PC-9 (cell line): ENCODE results near the gene ZNF354C. TPM values are rescaled to one million over a fixed set of nuclear protein-coding genes. Genes with fewer than 3 reads are reported as not detected.
"Not testable (repeated sequence)": the region's sequence is repeated elsewhere in the genome, so short reads cannot be mapped to it uniquely, and the experiment has no call there.

ENCODE experiments used
- BruUV-seq: library from RNA; stranded (reverse); fragments of 400-500 nt; replicated peaks from 2 replicates; lab custom pipeline; 2021; lab: Mats Ljungman, UMichigan
- CTCF ChIA-PET: fragments of 300-600 bp; sonication (Branson Sonifier 250); formaldehyde crosslinking; loops from one replicate; lab custom pipeline; 2022; ENCODE audit warnings: antibody characterized with exemption; lab: Charles Lee
- POLR2A ChIA-PET: fragments of 300-600 bp; sonication (Branson Sonifier 250); formaldehyde crosslinking; loops from one replicate; lab custom pipeline; 2022; ENCODE audit warnings: antibody characterized with exemption; ENCODE audit not compliant: unreplicated experiment; lab: Charles Lee
- DNase-seq, 2 experiments: peaks; one replicate each; pipeline versions ENCODE4 v3.0.0 to v3.0.0-alpha.2; 2015 to 2022; ENCODE audit warnings: mixed read lengths in 1 of 2
- H2AFZ ChIP-seq: fragments of 200-600 bp; sonication (generic); 2 replicates; pipeline ENCODE4 v1.8.1; 2017; ENCODE audit warnings: antibody characterized with exemption
- H3F3A ChIP-seq: fragments of 200-600 bp; sonication (generic); 2 replicates; pipeline ENCODE4 v1.8.1; 2017; ENCODE audit warnings: antibody characterized with exemption, mild to moderate bottlenecking, low read depth; ENCODE audit not compliant: insufficient read depth
- H3K27ac ChIP-seq: fragments of 200-600 bp; sonication (generic); 2 replicates; pipeline ENCODE4 v1.6.1; 2016; ENCODE audit warnings: mixed run types
- H3K27me3 ChIP-seq: fragments of 200-600 bp; sonication (generic); 2 replicates; pipeline ENCODE4 v1.6.1; 2016; ENCODE audit warnings: low read depth, mixed run types; ENCODE audit not compliant: insufficient read depth
- H3K36me3 ChIP-seq: fragments of 200-600 bp; sonication (generic); 2 replicates; pipeline ENCODE4 v1.6.1; 2016; ENCODE audit warnings: low read depth, mixed run types
- H3K4me1 ChIP-seq: fragments of 200-600 bp; sonication (generic); replicated peaks from 2 replicates; pipeline ENCODE4 v1.6.1; 2016; ENCODE audit warnings: mixed run types; ENCODE audit not compliant: insufficient read depth
- H3K4me2 ChIP-seq: fragments of 200-600 bp; sonication (generic); 2 replicates; pipeline ENCODE4 v1.6.1; 2017; ENCODE audit warnings: mixed run types
- H3K4me3 ChIP-seq: fragments of 200-600 bp; sonication (generic); 2 replicates; pipeline ENCODE4 v1.6.1; 2016; ENCODE audit warnings: mixed run types
- H3K79me2 ChIP-seq: fragments of 200-600 bp; sonication (generic); 2 replicates; pipeline ENCODE4 v1.6.1; 2017; ENCODE audit warnings: low read depth, mixed run types
- H3K9me2 ChIP-seq: fragments of 200-600 bp; sonication (generic); 2 replicates; pipeline ENCODE4 v1.8.1; 2017; ENCODE audit warnings: mild to moderate bottlenecking; ENCODE audit not compliant: insufficient read depth
- H3K9me3 ChIP-seq: fragments of 200-600 bp; sonication (generic); 2 replicates; pipeline ENCODE4 v1.8.1; 2016; ENCODE audit warnings: low read depth; ENCODE audit not compliant: insufficient read depth
- H4K20me1 ChIP-seq: fragments of 200-600 bp; sonication (generic); 2 replicates; pipeline ENCODE4 v1.8.1; 2017; ENCODE audit not compliant: insufficient read depth
- EZH2 ChIP-seq: fragments of 200-600 bp; sonication (generic); IDR thresholded peaks from 2 replicates; pipeline ENCODE4 v1.8.0; 2017; ENCODE audit warnings: antibody characterized with exemption, low read depth
- intact Hi-C: fragments of 100-400 bp; cut with micrococcal nuclease; formaldehyde crosslinking; loops from one replicate; pipeline ENCODE4 v1.10.0; 2022; ENCODE audit not compliant: unreplicated experiment
- total RNA-seq: library from RNA; stranded (reverse); gene quantifications from 2 replicates; pipeline ENCODE4 v1.2.3, GENCODE V29; 2021
- TF ChIP-seq, protein P1 (sequence below): fragments of 200-600 bp; sonication (generic); conservative IDR thresholded peaks from 2 replicates; pipeline ENCODE4 v1.6.1; 2017; ENCODE audit warnings: mixed run types, antibody characterized with exemption, mild to moderate bottlenecking, moderate library complexity

ZNF354C gene
- total RNA-seq, 1 experiment from 2014 or later: 2.5 TPM

DNA sequence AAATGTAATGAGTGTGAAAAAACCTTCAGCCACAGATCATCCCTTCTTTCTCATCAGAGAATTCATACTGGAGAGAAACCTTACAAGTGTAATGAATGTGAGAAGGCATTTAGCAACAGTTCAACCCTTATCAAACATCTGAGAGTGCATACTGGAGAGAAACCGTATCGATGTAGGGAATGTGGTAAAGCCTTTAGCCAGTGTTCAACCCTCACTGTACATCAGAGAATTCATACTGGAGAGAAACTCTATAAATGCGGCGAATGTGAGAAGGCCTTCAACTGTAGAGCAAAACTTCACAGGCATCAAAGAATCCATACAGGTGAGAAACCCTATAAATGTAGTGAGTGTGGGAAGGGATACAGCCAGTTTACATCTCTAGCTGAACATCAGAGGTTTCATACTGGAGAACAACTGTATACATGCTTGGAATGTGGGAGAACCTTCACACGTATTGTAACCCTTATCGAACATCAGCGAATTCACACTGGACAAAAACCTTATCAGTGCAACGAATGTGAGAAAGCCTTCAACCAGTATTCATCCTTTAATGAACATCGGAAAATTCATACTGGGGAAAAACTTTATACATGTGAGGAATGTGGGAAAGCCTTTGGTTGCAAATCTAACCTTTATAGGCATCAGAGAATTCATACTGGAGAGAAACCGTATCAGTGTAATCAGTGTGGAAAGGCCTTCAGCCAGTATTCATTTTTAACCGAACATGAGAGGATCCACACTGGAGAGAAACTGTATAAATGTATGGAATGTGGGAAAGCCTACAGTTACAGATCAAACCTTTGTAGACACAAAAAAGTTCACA is 19.2 kb downstream of the ZNF354C start:
- no peaks in the 10 kb centered on the region for H3K9me2 ChIP-seq
- H3K27ac ChIP-seq: no peak overlapping the region
- intact Hi-C loops: no loop called here
- TF ChIP-seq, protein P1, sequence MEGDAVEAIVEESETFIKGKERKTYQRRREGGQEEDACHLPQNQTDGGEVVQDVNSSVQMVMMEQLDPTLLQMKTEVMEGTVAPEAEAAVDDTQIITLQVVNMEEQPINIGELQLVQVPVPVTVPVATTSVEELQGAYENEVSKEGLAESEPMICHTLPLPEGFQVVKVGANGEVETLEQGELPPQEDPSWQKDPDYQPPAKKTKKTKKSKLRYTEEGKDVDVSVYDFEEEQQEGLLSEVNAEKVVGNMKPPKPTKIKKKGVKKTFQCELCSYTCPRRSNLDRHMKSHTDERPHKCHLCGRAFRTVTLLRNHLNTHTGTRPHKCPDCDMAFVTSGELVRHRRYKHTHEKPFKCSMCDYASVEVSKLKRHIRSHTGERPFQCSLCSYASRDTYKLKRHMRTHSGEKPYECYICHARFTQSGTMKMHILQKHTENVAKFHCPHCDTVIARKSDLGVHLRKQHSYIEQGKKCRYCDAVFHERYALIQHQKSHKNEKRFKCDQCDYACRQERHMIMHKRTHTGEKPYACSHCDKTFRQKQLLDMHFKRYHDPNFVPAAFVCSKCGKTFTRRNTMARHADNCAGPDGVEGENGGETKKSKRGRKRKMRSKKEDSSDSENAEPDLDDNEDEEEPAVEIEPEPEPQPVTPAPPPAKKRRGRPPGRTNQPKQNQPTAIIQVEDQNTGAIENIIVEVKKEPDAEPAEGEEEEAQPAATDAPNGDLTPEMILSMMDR: no peak
- no peak for TF ChIP-seq EZH2
- H3K4me1 ChIP-seq: no peaks in the 10 kb centered on the region
- H3K27me3 ChIP-seq: no peaks in the 10 kb centered on the region
- CTCF ChIA-PET: no interaction called here
- peaks cover 31% of the 10 kb centered on the region for H3K36me3 ChIP-seq
- BruUV-seq: no TSS peak
- no peak overlapping the region for H3K4me2 ChIP-seq
- no peak overlapping the region for H3K4me3 ChIP-seq
- H2AFZ ChIP-seq: no peak overlapping the region
- DNase-seq: no peak
- H3K9me3 ChIP-seq: peaks cover 79% of the 10 kb centered on the region
- no peaks in the 10 kb centered on the region for H3F3A ChIP-seq
- H4K20me1 ChIP-seq: no peaks in the 10 kb centered on the region
- POLR2A ChIA-PET: no interaction called here
- H3K79me2 ChIP-seq: no peaks in the 10 kb centered on the region

DNA sequence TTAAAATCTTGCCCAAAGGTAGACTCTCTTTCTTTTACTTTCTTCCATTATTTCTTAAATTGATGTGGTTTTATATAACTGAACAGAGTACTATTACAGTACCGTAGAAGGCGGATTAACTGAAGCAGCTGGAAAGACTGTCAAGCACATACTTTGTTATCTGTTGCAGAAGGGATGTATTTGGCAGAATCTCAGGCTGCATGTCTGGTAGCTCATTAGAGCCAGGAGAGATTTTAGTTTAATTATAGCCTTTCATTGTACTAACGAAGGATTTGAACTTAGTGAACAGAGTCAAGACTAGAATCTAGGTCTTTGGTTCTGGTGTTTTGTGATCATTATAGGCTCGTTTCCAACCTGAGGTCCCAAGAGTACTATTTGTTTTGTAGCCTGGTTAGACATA is 20.6 kb downstream of the ZNF354C start:
- no peaks in the 10 kb centered on the region for H4K20me1 ChIP-seq
- H3K27ac ChIP-seq: no peak overlapping the region
- no peak for DNase-seq
- ChIA-PET CTCF (no interaction called here), POLR2A (no interaction called here)
- H3K79me2 ChIP-seq: no peaks in the 10 kb centered on the region
- no peak overlapping the region for H3K4me3 ChIP-seq
- no peaks in the 10 kb centered on the region for H3K27me3 ChIP-seq
- peaks cover 79% of the 10 kb centered on the region for H3K9me3 ChIP-seq
- no peaks in the 10 kb centered on the region for H3K4me1 ChIP-seq
- no peaks in the 10 kb centered on the region for H3F3A ChIP-seq
- H3K36me3 ChIP-seq: peaks cover 31% of the 10 kb centered on the region
- TF ChIP-seq, protein P1: no peak
- no peak for TF ChIP-seq EZH2
- H3K9me2 ChIP-seq: no peaks in the 10 kb centered on the region
- no peak overlapping the region for H2AFZ ChIP-seq
- no TSS peak for BruUV-seq
- intact Hi-C loops: no loop called here
- H3K4me2 ChIP-seq: no peak overlapping the region

DNA sequence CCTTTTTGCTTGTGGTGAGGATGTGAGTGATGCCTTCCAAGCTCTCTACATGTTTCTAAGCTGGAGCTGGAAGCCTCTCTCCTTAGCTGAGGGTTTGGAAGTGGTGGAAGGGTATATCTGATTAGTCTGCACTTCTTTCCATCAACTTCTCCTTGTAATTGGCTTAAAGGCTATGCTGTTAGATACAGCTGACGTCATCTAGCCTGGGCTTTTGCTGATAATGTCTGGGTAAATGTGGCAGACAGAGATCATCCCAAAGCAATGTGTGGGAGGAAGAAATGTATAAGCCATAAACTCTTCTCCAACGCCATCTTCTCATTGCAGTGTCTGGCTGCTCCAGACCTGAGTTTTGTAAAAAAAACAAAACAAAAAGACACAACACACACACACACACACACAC is 29.3 kb downstream of the ZNF354C start:
- no peaks in the 10 kb centered on the region for H3F3A ChIP-seq
- peaks cover 27% of the 10 kb centered on the region for H3K9me3 ChIP-seq
- H3K4me1 ChIP-seq: no peaks in the 10 kb centered on the region
- no peaks in the 10 kb centered on the region for H3K9me2 ChIP-seq
- H3K4me2 ChIP-seq: no peak overlapping the region
- no peaks in the 10 kb centered on the region for H3K36me3 ChIP-seq
- DNase-seq: no peak
- intact Hi-C loops: no loop called here
- CTCF ChIA-PET: no interaction called here
- POLR2A ChIA-PET: no interaction called here
- no peaks in the 10 kb centered on the region for H4K20me1 ChIP-seq
- TF ChIP-seq, protein P1: no peak
- no peak for TF ChIP-seq EZH2
- no peak overlapping the region for H2AFZ ChIP-seq
- H3K27ac ChIP-seq: no peak overlapping the region
- H3K4me3 ChIP-seq: no peak overlapping the region
- no TSS peak for BruUV-seq
- H3K27me3 ChIP-seq: no peaks in the 10 kb centered on the region
- no peaks in the 10 kb centered on the region for H3K79me2 ChIP-seq

DNA sequence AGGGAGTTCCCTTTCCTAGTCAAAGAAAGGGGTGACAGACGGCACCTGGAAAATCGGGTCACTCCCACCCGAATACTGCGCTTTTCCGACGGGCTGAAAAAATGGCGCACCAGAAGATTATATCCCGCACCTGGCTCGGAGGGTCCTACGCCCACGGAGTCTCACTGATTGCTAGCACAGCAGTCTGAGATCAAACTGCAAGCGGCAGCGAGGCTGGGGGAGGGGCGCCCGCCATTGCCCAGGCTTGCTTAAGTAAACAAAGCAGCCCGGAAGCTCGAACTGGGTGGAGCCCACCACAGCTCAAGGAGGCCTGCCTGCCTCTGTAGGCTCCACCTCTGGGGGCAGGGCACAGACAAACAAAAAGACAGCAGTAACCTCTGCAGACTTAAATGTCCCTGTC is 41.1 kb downstream of the ZNF354C start:
- H3K27ac ChIP-seq, H3K9me2 ChIP-seq, H2AFZ ChIP-seq, H3K4me2 ChIP-seq, DNase-seq, CTCF ChIA-PET, H3F3A ChIP-seq, intact Hi-C loops, H3K9me3 ChIP-seq, H3K79me2 ChIP-seq, BruUV-seq, H3K4me3 ChIP-seq, POLR2A ChIA-PET, H3K27me3 ChIP-seq, H3K36me3 ChIP-seq, H4K20me1 ChIP-seq, H3K4me1 ChIP-seq: not testable (repeated sequence)
